Liver (tissue), 9 donors: ENCODE data around the gene CRISP3. TPM values are rescaled to one million over a fixed set of nuclear protein-coding genes. Genes with fewer than 3 reads are reported as not detected.

ENCODE experiments used
- DNase-seq: peaks from one replicate; pipeline ENCODE4 v3.0.0-alpha.2; 2017; ENCODE audit warnings: low spot score
- H3K27ac ChIP-seq, 2 donors: one replicate each; pipeline ENCODE4 v1.7.0; 2013; ENCODE audit warnings: inconsistent platforms in 2 of 2, low read length in 2 of 2, control low read depth in 1 of 2, low read depth in 1 of 2, mild to moderate bottlenecking in 1 of 2
- H3K27me3 ChIP-seq, 4 donors: one replicate each; pipeline versions ENCODE4 v1.6.1 to v1.7.0; 2013; ENCODE audit warnings: low read length in 3 of 4, inconsistent platforms in 1 of 4, mild to moderate bottlenecking in 1 of 4, moderate library complexity in 1 of 4; ENCODE audit not compliant: control insufficient read depth in 4 of 4, insufficient read depth in 4 of 4
- H3K36me3 ChIP-seq, 4 donors: one replicate each; pipeline versions ENCODE4 v1.6.1 to v1.7.0; 2013; ENCODE audit warnings: low read length in 3 of 4, mild to moderate bottlenecking in 3 of 4, low read depth in 1 of 4, moderate library complexity in 1 of 4; ENCODE audit not compliant: control insufficient read depth in 4 of 4, insufficient read depth in 3 of 4
- H3K4me1 ChIP-seq, 4 donors: one replicate each; pipeline versions ENCODE4 v1.6.1 to v1.7.0; 2013; ENCODE audit warnings: low read length in 3 of 4, mild to moderate bottlenecking in 3 of 4, moderate library complexity in 1 of 4; ENCODE audit not compliant: control insufficient read depth in 4 of 4, insufficient read depth in 4 of 4
- H3K4me3 ChIP-seq, 3 donors: one replicate each; pipeline versions ENCODE4 v1.6.1 to v1.7.0; 2013; ENCODE audit warnings: low read length in 3 of 3, control low read depth in 1 of 3, low read depth in 1 of 3, mild to moderate bottlenecking in 1 of 3
- H3K9ac ChIP-seq, 2 donors: one replicate each; pipeline ENCODE4 v1.7.0; 2013; ENCODE audit warnings: low read length in 2 of 2, mild to moderate bottlenecking in 2 of 2, moderate library complexity in 2 of 2, control low read depth in 1 of 2, low read depth in 1 of 2
- H3K9me3 ChIP-seq, 4 donors: one replicate each; pipeline versions ENCODE4 v1.6.1 to v1.7.0; 2013; ENCODE audit warnings: low read length in 3 of 4; ENCODE audit not compliant: control insufficient read depth in 4 of 4
- CTCF ChIP-seq: fragments of 150-350 bp; IDR thresholded peaks from 2 replicates; pipeline ENCODE4 v1.5.1; 2017; ENCODE audit warnings: improper control_type of control experiment, low read depth, low read length; ENCODE audit not compliant: missing input control
- EGR1 ChIP-seq, 2 donors: IDR thresholded peaks; 2 replicates each; pipeline ENCODE4 v1.6.1; 2016 to 2018; ENCODE audit warnings: antibody characterized with exemption in 2 of 2, low read depth in 2 of 2
- FOXA1 ChIP-seq: IDR thresholded peaks from 2 replicates; pipeline ENCODE4 v1.6.1; 2016; ENCODE audit warnings: antibody characterized with exemption
- FOXA2 ChIP-seq: IDR thresholded peaks from 2 replicates; pipeline ENCODE4 v1.6.1; 2016; ENCODE audit warnings: antibody characterized with exemption
- GABPA ChIP-seq, 2 donors: IDR thresholded peaks in 1 of 2; conservative IDR thresholded peaks in 1 of 2; 2 replicates each; pipeline ENCODE4 v1.6.1; 2016; ENCODE audit warnings: antibody characterized with exemption in 2 of 2, mild to moderate bottlenecking in 1 of 2, moderate library complexity in 1 of 2
- HNF4G ChIP-seq: IDR thresholded peaks from 2 replicates; pipeline ENCODE4 v1.6.1; 2016; ENCODE audit warnings: antibody characterized with exemption
- JUND ChIP-seq, 2 donors: IDR thresholded peaks; 2 replicates each; pipeline ENCODE4 v1.6.1; 2016; ENCODE audit warnings: antibody characterized with exemption in 2 of 2
- NR2F2 ChIP-seq: IDR thresholded peaks from 2 replicates; pipeline ENCODE4 v1.6.1; 2016; ENCODE audit warnings: antibody characterized with exemption
- RAD21 ChIP-seq, 2 donors: IDR thresholded peaks; 2 replicates each; pipeline ENCODE4 v1.6.1; 2016; ENCODE audit warnings: antibody characterized with exemption in 2 of 2, mild to moderate bottlenecking in 2 of 2
- REST ChIP-seq: IDR thresholded peaks from 2 replicates; pipeline ENCODE4 v1.6.1; 2016; ENCODE audit warnings: antibody characterized with exemption, mild to moderate bottlenecking
- SP1 ChIP-seq: IDR thresholded peaks from 2 replicates; pipeline ENCODE4 v1.6.1; 2018; ENCODE audit warnings: antibody characterized with exemption, mild to moderate bottlenecking
- TAF1 ChIP-seq: conservative IDR thresholded peaks from 2 replicates; pipeline ENCODE4 v1.6.1; 2016; ENCODE audit warnings: antibody characterized with exemption, mild to moderate bottlenecking
- YY1 ChIP-seq: IDR thresholded peaks from 2 replicates; pipeline ENCODE4 v1.6.1; 2016; ENCODE audit warnings: antibody characterized with exemption, mild to moderate bottlenecking
- ZBTB33 ChIP-seq: IDR thresholded peaks from 2 replicates; pipeline ENCODE4 v1.6.1; 2016; ENCODE audit warnings: antibody characterized with exemption
- WGBS: extraction: QIAGEN DNeasy Blood & Tissue Kit; methylation state at CpG from one replicate; pipeline ENCODE4 v1.1.7; 2013; 5-methylcytosine and 5-hydroxymethylcytosine counted together
- polyA plus RNA-seq, 2 donors: library from polyadenylated mRNA; stranded (reverse) in 1 of 2; unstranded in 1 of 2; fragments of 200-250 nt in 1 of 2; fragments of >200 nt in 1 of 2; fragmentation: Nextera tagmentation in 1 of 2; extraction: Ambion mirVana in 1 of 2; gene quantifications; one replicate each; pipeline versions ENCODE4 v1.2.1 to v1.2.3, GENCODE V29; 2013 to 2015
- total RNA-seq, 2 donors: library from RNA; depleted of rRNA; stranded (reverse); fragments of >200 nt; gene quantifications; one replicate each; pipeline ENCODE4 v1.2.3, GENCODE V29; 2014
- TF ChIP-seq, protein P1 (sequence below): IDR thresholded peaks from 2 replicates; pipeline ENCODE4 v1.6.1; 2016; ENCODE audit warnings: antibody characterized with exemption
- donor health status: healthy.
- donor health status: healthy.
- donor health status: healthy.
- donor health status: healthy.
- donor health status: healthy.

Gene CRISP3
- total and polyA plus RNA-seq, 4 donors, result 0.08 to 1.1 (median 0.33) TPM; not detected in 1

DNA sequence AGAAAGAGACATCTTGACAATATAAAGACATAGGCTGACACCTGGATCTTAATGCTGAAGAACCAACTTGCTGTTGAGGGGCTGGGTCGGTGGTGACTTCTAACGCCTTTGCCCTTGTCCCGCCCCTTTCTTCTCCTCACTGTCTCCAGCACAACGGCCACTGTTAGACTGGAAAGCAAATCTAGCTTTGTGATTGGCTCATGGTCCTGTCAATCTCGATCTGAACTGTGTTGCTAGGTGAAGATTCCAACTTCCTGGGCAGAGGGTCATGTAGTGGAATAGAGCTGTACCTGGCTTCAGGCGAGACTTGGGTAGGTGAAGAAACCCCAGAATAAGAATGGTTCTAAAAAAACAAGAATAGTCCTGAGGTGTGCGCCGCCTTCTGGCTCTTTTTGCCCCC lies 43.0 kb upstream of the CRISP3 start, which contains the start of gene PGK2:
PGK2 (minus strand) TSS at position 110 of the 400 bp plus-strand sequence; CDS start at position 12, 98 bp downstream.
- WGBS, result 82% methylated on average over 8 of the region's 8 CpGs
- H3K9ac ChIP-seq, result no peak within 1 kb of the TSS
- no peak for DNase-seq
- no peaks in the 10 kb centered on the region for H3K36me3 ChIP-seq
- H3K4me1 ChIP-seq, result peaks cover 0 to 2% (median 0%) of the 10 kb centered on the region in 4 donors
- no peak for TF ChIP-seq SP1
- no peak for TF ChIP-seq GABPA (IDR thresholded peaks at IDR 0.05 in 1 of 2, conservative IDR thresholded peaks at IDR 0.05 in 1 of 2)
- no peak within 1 kb of the TSS for H3K4me3 ChIP-seq
- H3K9me3 ChIP-seq, result no peaks in the 10 kb centered on the region
- no peaks in the 10 kb centered on the region for H3K27me3 ChIP-seq
- H3K27ac ChIP-seq, result no peak within 1 kb of the TSS

DNA sequence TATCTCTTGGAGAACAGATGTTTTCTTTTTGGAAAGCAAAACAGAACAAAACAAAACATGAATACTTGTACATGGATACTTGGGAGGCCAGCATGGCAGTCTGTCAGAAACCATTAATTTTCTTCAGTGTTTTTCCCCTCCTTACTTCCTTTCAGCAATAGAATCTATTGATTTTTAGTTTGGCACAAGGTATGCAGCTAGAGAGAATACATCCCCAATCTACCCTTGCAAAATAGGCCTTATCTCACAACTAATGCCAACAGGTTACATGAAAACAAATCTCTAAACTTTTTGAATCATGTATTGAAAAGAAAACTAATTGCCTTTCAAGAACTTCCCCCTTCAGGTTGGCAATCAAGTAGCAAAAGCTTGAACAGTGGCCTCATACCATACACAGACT lies 40.1 kb upstream of the CRISP3 start:
- H3K4me1 ChIP-seq, result peaks cover 0 to 2% (median 0%) of the 10 kb centered on the region in 4 donors
- TF ChIP-seq CTCF (no peak), RAD21 (IDR thresholded peaks at IDR 0.05) (no peak), ZBTB33 (no peak), SP1 (no peak), YY1 (no peak), FOXA2 (no peak), TAF1 (no peak), HNF4G (no peak), NR2F2 (no peak), EGR1 (IDR thresholded peaks at IDR 0.05; ENCODE audit: low read depth in 2 of 2) (no peak), JUND (IDR thresholded peaks at IDR 0.05) (no peak), FOXA1 (no peak), REST (no peak)
- TF ChIP-seq, protein P1, sequence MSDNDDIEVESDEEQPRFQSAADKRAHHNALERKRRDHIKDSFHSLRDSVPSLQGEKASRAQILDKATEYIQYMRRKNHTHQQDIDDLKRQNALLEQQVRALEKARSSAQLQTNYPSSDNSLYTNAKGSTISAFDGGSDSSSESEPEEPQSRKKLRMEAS, result no peak
- H3K27ac ChIP-seq, result no peak overlapping the region

More for the DNA sequence above, 40.1 kb upstream of the CRISP3 start:
- no peaks in the 10 kb centered on the region for H3K27me3 ChIP-seq
- DNase-seq, result no peak
- H3K9ac ChIP-seq, result no peak overlapping the region
- H3K9me3 ChIP-seq, result no peaks in the 10 kb centered on the region
- no peak overlapping the region for H3K4me3 ChIP-seq
- no peaks in the 10 kb centered on the region for H3K36me3 ChIP-seq
